Measurements from ENCODE around the gene SYTL2.
A peak's percentile ranks its signal among the peaks of the same experiment; 100 is the strongest.

The SYTL2 gene

GRCh38 chr11:85772695-85773094 is 38.2 kb downstream of the SYTL2 start:
- no peaks in the 10 kb centered on the region for H3K36me3 ChIP-seq (ENCODE audit: insufficient read depth, low read length)
- H3K9me3 ChIP-seq (replicated peaks; ENCODE audit: low read length) = no peaks in the 10 kb centered on the region
- H3K4me2 ChIP-seq (ENCODE audit: low read length) = peak overlapping the region; percentile 37
- peaks cover 3% of the 10 kb centered on the region for H3K27me3 ChIP-seq (ENCODE audit: control insufficient read depth, insufficient read depth, low read length)
- peaks cover 16% of the 10 kb centered on the region for H3K4me1 ChIP-seq (ENCODE audit: control insufficient read depth, insufficient read depth, low read length)
- H3K9ac ChIP-seq (ENCODE audit: low read depth, low read length) = peak overlapping the region; percentile 55
- H3K4me3 ChIP-seq (ENCODE audit: low read length) = no peak overlapping the region

GRCh38 chr11:85771568-85771967 is 39.4 kb downstream of the SYTL2 start:
- Histone ChIP-seq H3K27me3 (ENCODE audit: control insufficient read depth, insufficient read depth, low read length) (no peaks in the 10 kb centered on the region), H3K9me3 (replicated peaks; ENCODE audit: low read length) (no peaks in the 10 kb centered on the region), H3K36me3 (ENCODE audit: insufficient read depth, low read length) (no peaks in the 10 kb centered on the region), H3K4me1 (ENCODE audit: control insufficient read depth, insufficient read depth, low read length) (peaks cover 16% of the 10 kb centered on the region), H3K4me3 (ENCODE audit: low read length) (no peak overlapping the region), H3K9ac (ENCODE audit: low read depth, low read length) (no peak overlapping the region), H3K4me2 (ENCODE audit: low read length) (no peak overlapping the region)

GRCh38 chr11:85769771-85770170 is 41.2 kb downstream of the SYTL2 start:
- Histone ChIP-seq H3K27me3 (ENCODE audit: control insufficient read depth, insufficient read depth, low read length) (no peaks in the 10 kb centered on the region), H3K4me3 (ENCODE audit: low read length) (no peak overlapping the region), H3K9ac (ENCODE audit: low read depth, low read length) (no peak overlapping the region), H3K4me2 (ENCODE audit: low read length) (no peak overlapping the region), H3K36me3 (ENCODE audit: insufficient read depth, low read length) (no peaks in the 10 kb centered on the region), H3K4me1 (ENCODE audit: control insufficient read depth, insufficient read depth, low read length) (peaks cover 16% of the 10 kb centered on the region), H3K9me3 (replicated peaks; ENCODE audit: low read length) (no peaks in the 10 kb centered on the region)

GRCh38 chr11:85768473-85769146 is 42.3 kb downstream of the SYTL2 start:
- peaks cover 16% of the 10 kb centered on the region for H3K4me1 ChIP-seq (ENCODE audit: control insufficient read depth, insufficient read depth, low read length)
- no peak overlapping the region for H3K4me3 ChIP-seq (ENCODE audit: low read length)
- no peaks in the 10 kb centered on the region for H3K27me3 ChIP-seq (ENCODE audit: control insufficient read depth, insufficient read depth, low read length)
- no peaks in the 10 kb centered on the region for H3K36me3 ChIP-seq (ENCODE audit: insufficient read depth, low read length)
- no peak overlapping the region for H3K4me2 ChIP-seq (ENCODE audit: low read length)
- no peak overlapping the region for H3K9ac ChIP-seq (ENCODE audit: low read depth, low read length)
- no peaks in the 10 kb centered on the region for H3K9me3 ChIP-seq (replicated peaks; ENCODE audit: low read length)

- no peak overlapping the region for H3K4me2 ChIP-seq (ENCODE audit: low read length)
- H3K9me3 ChIP-seq (replicated peaks; ENCODE audit: low read length) = no peaks in the 10 kb centered on the region
- no peak overlapping the region for H3K9ac ChIP-seq (ENCODE audit: low read depth, low read length)
- H3K27me3 ChIP-seq (ENCODE audit: control insufficient read depth, insufficient read depth, low read length) = no peaks in the 10 kb centered on the region
- H3K36me3 ChIP-seq (ENCODE audit: insufficient read depth, low read length) = no peaks in the 10 kb centered on the region
- peaks cover 4% of the 10 kb centered on the region for H3K4me1 ChIP-seq (ENCODE audit: control insufficient read depth, insufficient read depth, low read length)
- H3K4me3 ChIP-seq (ENCODE audit: low read length) = no peak overlapping the region
Measured at GRCh38 chr11:85767246-85767945, 43.5 kb downstream of the SYTL2 start.

GRCh38 chr11:85766721-85767161 is 44.2 kb downstream of the SYTL2 start:
- Histone ChIP-seq H3K27me3 (ENCODE audit: control insufficient read depth, insufficient read depth, low read length) (no peaks in the 10 kb centered on the region), H3K9ac (ENCODE audit: low read depth, low read length) (no peak overlapping the region), H3K9me3 (replicated peaks; ENCODE audit: low read length) (no peaks in the 10 kb centered on the region), H3K4me2 (ENCODE audit: low read length) (no peak overlapping the region), H3K4me3 (ENCODE audit: low read length) (no peak overlapping the region), H3K36me3 (ENCODE audit: insufficient read depth, low read length) (no peaks in the 10 kb centered on the region), H3K4me1 (ENCODE audit: control insufficient read depth, insufficient read depth, low read length) (no peaks in the 10 kb centered on the region)

GRCh38 chr11:85764796-85765195 is 46.1 kb downstream of the SYTL2 start:
- H3K36me3 ChIP-seq (ENCODE audit: insufficient read depth, low read length) = no peaks in the 10 kb centered on the region
- H3K4me3 ChIP-seq (ENCODE audit: low read length) = no peak overlapping the region
- no peaks in the 10 kb centered on the region for H3K27me3 ChIP-seq (ENCODE audit: control insufficient read depth, insufficient read depth, low read length)
- no peaks in the 10 kb centered on the region for H3K9me3 ChIP-seq (replicated peaks; ENCODE audit: low read length)
- no peak overlapping the region for H3K9ac ChIP-seq (ENCODE audit: low read depth, low read length)
- peaks cover 6% of the 10 kb centered on the region for H3K4me1 ChIP-seq (ENCODE audit: control insufficient read depth, insufficient read depth, low read length)
- no peak overlapping the region for H3K4me2 ChIP-seq (ENCODE audit: low read length)

- Histone ChIP-seq H3K4me2 (ENCODE audit: low read length) (no peak overlapping the region), H3K4me3 (ENCODE audit: low read length) (no peak overlapping the region), H3K9me3 (replicated peaks; ENCODE audit: low read length) (no peaks in the 10 kb centered on the region), H3K27me3 (ENCODE audit: control insufficient read depth, insufficient read depth, low read length) (no peaks in the 10 kb centered on the region), H3K36me3 (ENCODE audit: insufficient read depth, low read length) (no peaks in the 10 kb centered on the region), H3K9ac (ENCODE audit: low read depth, low read length) (no peak overlapping the region), H3K4me1 (ENCODE audit: control insufficient read depth, insufficient read depth, low read length) (peaks cover 11% of the 10 kb centered on the region)
Measured at GRCh38 chr11:85762226-85762625, 48.7 kb downstream of the SYTL2 start.

GRCh38 chr11:85759915-85760314 is 51.0 kb downstream of the SYTL2 start:
- Histone ChIP-seq H3K4me2 (ENCODE audit: low read length) (peak overlapping the region; percentile 21), H3K36me3 (ENCODE audit: insufficient read depth, low read length) (no peaks in the 10 kb centered on the region), H3K4me3 (ENCODE audit: low read length) (no peak overlapping the region), H3K27me3 (ENCODE audit: control insufficient read depth, insufficient read depth, low read length) (no peaks in the 10 kb centered on the region), H3K9me3 (replicated peaks; ENCODE audit: low read length) (no peaks in the 10 kb centered on the region), H3K9ac (ENCODE audit: low read depth, low read length) (no peak overlapping the region), H3K4me1 (ENCODE audit: control insufficient read depth, insufficient read depth, low read length) (peaks cover 11% of the 10 kb centered on the region)

- Histone ChIP-seq H3K4me2 (ENCODE audit: low read length) (no peak overlapping the region), H3K27me3 (ENCODE audit: control insufficient read depth, insufficient read depth, low read length) (no peaks in the 10 kb centered on the region), H3K4me3 (ENCODE audit: low read length) (no peak overlapping the region), H3K9ac (ENCODE audit: low read depth, low read length) (no peak overlapping the region), H3K4me1 (ENCODE audit: control insufficient read depth, insufficient read depth, low read length) (peaks cover 11% of the 10 kb centered on the region), H3K36me3 (ENCODE audit: insufficient read depth, low read length) (no peaks in the 10 kb centered on the region), H3K9me3 (replicated peaks; ENCODE audit: low read length) (no peaks in the 10 kb centered on the region)
Measured at GRCh38 chr11:85758480-85759039, 52.4 kb downstream of the SYTL2 start.

- Histone ChIP-seq H3K4me2 (ENCODE audit: low read length) (no peak overlapping the region), H3K27me3 (ENCODE audit: control insufficient read depth, insufficient read depth, low read length) (no peaks in the 10 kb centered on the region), H3K9me3 (replicated peaks; ENCODE audit: low read length) (no peaks in the 10 kb centered on the region), H3K4me3 (ENCODE audit: low read length) (no peak overlapping the region), H3K4me1 (ENCODE audit: control insufficient read depth, insufficient read depth, low read length) (peaks cover 11% of the 10 kb centered on the region), H3K9ac (ENCODE audit: low read depth, low read length) (no peak overlapping the region), H3K36me3 (ENCODE audit: insufficient read depth, low read length) (no peaks in the 10 kb centered on the region)
Measured at GRCh38 chr11:85758026-85758425, 52.9 kb downstream of the SYTL2 start.

Data from skeletal muscle satellite cell (primary cell).